Neural progenitor cell (in vitro differentiated cells): ENCODE data around the gene MBNL2. TPM values are rescaled to one million over a fixed set of nuclear protein-coding genes. Genes with fewer than 3 reads are reported as not detected.

ENCODE experiments used
- DNase-seq: peaks from one replicate; pipeline ENCODE4 v3.0.0-alpha.2; 2016; ENCODE audit warnings: low spot score
- H2AFZ ChIP-seq: fragments of 200-600 bp; sonication (generic); replicated peaks from 2 replicates; pipeline ENCODE4 v1.6.1; 2016; ENCODE audit warnings: antibody characterized with exemption
- H3F3A ChIP-seq: fragments of 200-600 bp; sonication (generic); 2 replicates; pipeline ENCODE4 v1.6.1; 2016; ENCODE audit warnings: antibody characterized with exemption, low read depth
- H3K27ac ChIP-seq: fragments of 200-600 bp; sonication (generic); 2 replicates; pipeline ENCODE4 v1.5.1; 2016; ENCODE audit warnings: mild to moderate bottlenecking
- H3K27me3 ChIP-seq: fragments of 200-600 bp; sonication (generic); 2 replicates; pipeline ENCODE4 v1.6.1; 2016; ENCODE audit warnings: mild to moderate bottlenecking, moderate library complexity
- H3K36me3 ChIP-seq: fragments of 200-600 bp; sonication (generic); 2 replicates; pipeline ENCODE4 v1.5.1; 2016
- H3K4me1 ChIP-seq: fragments of 200-600 bp; sonication (generic); 2 replicates; pipeline ENCODE4 v1.6.1; 2016; ENCODE audit warnings: mixed run types
- H3K4me2 ChIP-seq: fragments of 200-600 bp; sonication (generic); 2 replicates; pipeline ENCODE4 v1.6.1; 2016
- H3K4me3 ChIP-seq: fragments of 200-600 bp; sonication (generic); 2 replicates; pipeline ENCODE4 v1.5.1; 2016
- H3K79me2 ChIP-seq: fragments of 200-600 bp; sonication (generic); 2 replicates; pipeline ENCODE4 v1.6.1; 2016; ENCODE audit warnings: low read depth
- H3K9ac ChIP-seq: fragments of 200-600 bp; sonication (generic); 2 replicates; pipeline ENCODE4 v1.6.1; 2016
- H3K9me3 ChIP-seq: fragments of 200-600 bp; sonication (generic); 2 replicates; pipeline ENCODE4 v1.5.1; 2016; ENCODE audit warnings: low read depth
- H4K20me1 ChIP-seq: fragments of 200-600 bp; sonication (generic); 2 replicates; pipeline ENCODE4 v1.6.1; 2016; ENCODE audit warnings: low read depth
- H3K27ac Mint-ChIP-seq: 3 replicates; pipeline ENCODE4 v1.8.0; 2021; ENCODE audit warnings: mixed read lengths
- H3K27me3 Mint-ChIP-seq: 2 replicates; pipeline ENCODE4 v1.8.0; 2022; ENCODE audit warnings: low read depth, mild to moderate bottlenecking, inconsistent platforms, moderate library complexity, mixed read lengths; ENCODE audit not compliant: insufficient read depth
- H3K36me3 Mint-ChIP-seq: 3 replicates; pipeline ENCODE4 v1.8.0; 2021; ENCODE audit warnings: mixed read lengths
- H3K4me1 Mint-ChIP-seq: 3 replicates; pipeline ENCODE4 v1.8.0; 2021; ENCODE audit warnings: mixed read lengths
- H3K4me3 Mint-ChIP-seq: 3 replicates; pipeline ENCODE4 v1.8.0; 2021; ENCODE audit warnings: mild to moderate bottlenecking, moderate library complexity, mixed read lengths
- H3K9me3 Mint-ChIP-seq: 3 replicates; pipeline ENCODE4 v1.8.0; 2020; ENCODE audit warnings: mixed read lengths
- CTCF ChIP-seq: fragments of 200-600 bp; sonication (generic); IDR thresholded peaks from 2 replicates; pipeline ENCODE4 v1.5.1; 2017; ENCODE audit warnings: antibody characterized with exemption, mild to moderate bottlenecking
- EZH2 ChIP-seq: fragments of 200-600 bp; sonication (generic); IDR thresholded peaks from 2 replicates; pipeline ENCODE4 v1.6.1; 2017; ENCODE audit warnings: antibody characterized with exemption, mild to moderate bottlenecking, moderate library complexity
- EZH2phosphoT487 ChIP-seq: fragments of 200-600 bp; sonication (generic); IDR thresholded peaks from 2 replicates; pipeline ENCODE4 v1.6.1; 2017; ENCODE audit warnings: antibody characterized with exemption
- total RNA-seq: library from RNA; depleted of rRNA; stranded (reverse); fragments of >200 nt; gene quantifications from 2 replicates; pipeline ENCODE4 v1.2.3, GENCODE V29; 2015; ENCODE audit warnings: low replicate concordance

MBNL2 gene
- total RNA-seq, 1 donor from 2014 or later: 19.6 TPM

- Histone ChIP-seq H3K4me1 (no peaks in the 10 kb centered on the region), H3K27me3 (no peaks in the 10 kb centered on the region), H3K4me2 (no peak overlapping the region), H3K9me3 (no peaks in the 10 kb centered on the region), H3K4me3 (no peak overlapping the region), H2AFZ (no peak overlapping the region), H3K9ac (no peak overlapping the region), H4K20me1 (no peaks in the 10 kb centered on the region), H3K79me2 (no peaks in the 10 kb centered on the region), H3F3A (no peaks in the 10 kb centered on the region), H3K36me3 (no peaks in the 10 kb centered on the region), H3K27ac (no peak overlapping the region)
- H3K4me1 Mint-ChIP-seq: no peaks in the 10 kb centered on the region
- peaks cover 2% of the 10 kb centered on the region for H3K9me3 Mint-ChIP-seq
- DNase-seq: no peak
- no peak overlapping the region for H3K27ac Mint-ChIP-seq
- no peak overlapping the region for H3K4me3 Mint-ChIP-seq
- no peak for TF ChIP-seq EZH2
- TF ChIP-seq EZH2phosphoT487: no peak
- no peak for TF ChIP-seq CTCF
- H3K36me3 Mint-ChIP-seq: no peaks in the 10 kb centered on the region
- H3K27me3 Mint-ChIP-seq: peaks cover 4% of the 10 kb centered on the region
Measured at GRCh38 chr13:97200081-97200942, 21.8 kb upstream of the MBNL2 start.

- Mint-ChIP-seq H3K4me3 (no peak overlapping the region), H3K27ac (no peak overlapping the region), H3K9me3 (peaks cover 8% of the 10 kb centered on the region), H3K36me3 (no peaks in the 10 kb centered on the region), H3K27me3 (peaks cover 2% of the 10 kb centered on the region), H3K4me1 (no peaks in the 10 kb centered on the region)
- no peaks in the 10 kb centered on the region for H3K4me1 ChIP-seq
- no peaks in the 10 kb centered on the region for H3K27me3 ChIP-seq
- no peaks in the 10 kb centered on the region for H3K79me2 ChIP-seq
- H3K27ac ChIP-seq: no peak overlapping the region
- H3K4me2 ChIP-seq: no peak overlapping the region
- DNase-seq: no peak
- H2AFZ ChIP-seq: no peak overlapping the region
- no peak overlapping the region for H3K4me3 ChIP-seq
- H3F3A ChIP-seq: no peaks in the 10 kb centered on the region
- H4K20me1 ChIP-seq: no peaks in the 10 kb centered on the region
- H3K9me3 ChIP-seq: no peaks in the 10 kb centered on the region
- H3K36me3 ChIP-seq: no peaks in the 10 kb centered on the region
- no peak for TF ChIP-seq EZH2
- TF ChIP-seq EZH2phosphoT487: no peak
- TF ChIP-seq CTCF: no peak
- H3K9ac ChIP-seq: no peak overlapping the region
Measured at GRCh38 chr13:97202761-97203160, 19.4 kb upstream of the MBNL2 start.

DNA sequence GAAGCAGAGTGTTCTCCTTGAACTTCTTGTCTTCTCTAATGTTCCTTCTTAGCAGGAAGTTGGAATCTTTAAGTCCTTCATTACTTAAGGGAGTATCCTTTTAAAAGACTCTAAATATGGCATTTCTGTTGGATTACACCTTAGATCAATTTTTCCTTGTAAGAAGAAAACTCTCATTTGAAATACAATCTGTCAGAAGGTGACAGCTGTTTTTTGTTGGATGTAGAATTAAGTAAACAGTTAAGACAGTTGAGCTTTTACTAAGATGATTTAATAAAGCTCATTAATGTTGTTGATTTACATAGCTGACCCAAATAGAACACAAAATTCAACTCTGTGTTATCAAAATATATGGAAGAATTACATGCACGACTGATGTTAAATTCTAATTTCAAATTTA lies 16.7 kb upstream of the MBNL2 start:
- Histone ChIP-seq H3K4me1 (no peaks in the 10 kb centered on the region), H3K9me3 (no peaks in the 10 kb centered on the region), H3K27ac (no peak overlapping the region), H3K4me2 (no peak overlapping the region), H3F3A (no peaks in the 10 kb centered on the region), H3K9ac (no peak overlapping the region), H3K36me3 (no peaks in the 10 kb centered on the region), H3K79me2 (no peaks in the 10 kb centered on the region), H4K20me1 (no peaks in the 10 kb centered on the region), H3K27me3 (no peaks in the 10 kb centered on the region), H3K4me3 (no peak overlapping the region), H2AFZ (no peak overlapping the region)
- DNase-seq: no peak
- Mint-ChIP-seq H3K27ac (no peak overlapping the region), H3K4me1 (no peaks in the 10 kb centered on the region), H3K4me3 (no peak overlapping the region), H3K27me3 (peaks cover 2% of the 10 kb centered on the region), H3K36me3 (no peaks in the 10 kb centered on the region), H3K9me3 (peaks cover 8% of the 10 kb centered on the region)
- no peak for TF ChIP-seq EZH2
- no peak for TF ChIP-seq EZH2phosphoT487
- no peak for TF ChIP-seq CTCF
